Measurements from ENCODE around the gene C21orf58.

- TF ChIP-seq CTCF (IDR thresholded peaks at IDR 0.05) (no peak), POLR2AphosphoS5 (IDR thresholded peaks at IDR 0.05) (no peak)
Observed at GRCh38 chr21:46286648-46287002, 37.0 kb downstream of the C21orf58 start.

Measured in breast epithelium (tissue), 3 donors.